Activated gamma-delta T cell (primary cell): ENCODE results near the gene PDHX.

Source experiments
- DNase-seq: peaks from one replicate; lab custom pipeline; 2025; lab: John Stamatoyannopoulos, UW

Gene PDHX

DNA sequence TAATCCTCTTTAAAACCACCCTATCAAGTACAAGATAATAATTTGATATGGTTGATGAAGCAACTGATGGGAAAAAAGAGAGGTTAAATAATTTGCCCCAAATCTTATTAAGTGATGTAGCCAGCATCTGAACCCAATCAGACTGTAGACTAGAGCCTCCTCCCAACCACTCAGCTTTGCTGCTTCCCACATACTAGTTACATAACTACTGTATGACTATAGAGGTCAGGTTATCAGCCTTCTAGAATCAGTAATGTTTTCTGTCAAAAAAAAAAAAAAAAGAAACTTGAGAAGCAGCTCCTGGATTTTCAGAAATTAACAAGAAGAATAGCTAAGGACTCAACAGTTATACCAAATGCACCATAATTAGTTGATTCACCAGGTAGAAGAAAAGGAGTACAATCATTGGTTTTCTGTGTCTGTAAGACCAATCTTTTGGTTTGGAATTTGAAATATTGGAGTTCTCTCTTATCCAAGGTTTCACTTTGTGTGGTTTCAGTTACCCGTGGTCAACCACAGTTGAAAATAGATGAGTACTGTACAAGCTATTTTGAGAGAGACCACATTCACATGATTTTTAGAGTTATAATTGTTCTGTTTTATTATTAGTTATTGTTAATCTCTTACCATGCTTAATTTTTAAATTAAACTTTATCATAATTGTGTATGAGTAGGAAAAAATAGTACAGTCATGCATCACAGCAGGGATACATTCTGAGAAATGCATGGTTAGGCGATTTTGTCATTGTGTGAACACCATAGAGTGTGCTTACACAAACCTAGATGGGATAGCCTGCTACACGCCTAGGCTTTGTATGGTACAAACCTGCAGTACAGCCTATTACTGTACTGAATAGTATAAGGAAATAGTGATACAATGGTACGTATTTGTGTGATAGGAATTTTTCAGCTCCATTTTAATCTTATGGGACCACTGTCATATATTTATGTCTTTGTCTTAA is 72.2 kb downstream of the PDHX start:
- no peak for DNase-seq

DNA sequence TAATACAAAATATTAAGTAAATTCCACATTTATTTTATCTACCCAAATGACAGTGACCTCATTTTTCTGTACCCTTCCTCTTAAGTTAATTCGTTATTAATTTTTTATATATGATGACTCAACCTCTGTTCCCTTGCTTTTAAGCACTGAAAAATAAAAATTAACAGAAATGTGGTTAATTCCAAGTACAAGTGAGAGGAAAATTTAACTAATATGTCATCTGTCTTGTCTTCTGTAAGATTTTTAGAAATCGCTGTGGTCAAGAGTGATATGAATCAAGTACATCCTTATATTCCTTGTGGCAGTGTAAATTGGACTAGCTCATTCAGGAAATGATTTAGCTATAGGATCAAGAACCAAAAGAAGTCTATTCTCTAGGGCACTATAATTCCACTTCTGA is 74.5 kb downstream of the PDHX start:
- DNase-seq, result no peak

DNA sequence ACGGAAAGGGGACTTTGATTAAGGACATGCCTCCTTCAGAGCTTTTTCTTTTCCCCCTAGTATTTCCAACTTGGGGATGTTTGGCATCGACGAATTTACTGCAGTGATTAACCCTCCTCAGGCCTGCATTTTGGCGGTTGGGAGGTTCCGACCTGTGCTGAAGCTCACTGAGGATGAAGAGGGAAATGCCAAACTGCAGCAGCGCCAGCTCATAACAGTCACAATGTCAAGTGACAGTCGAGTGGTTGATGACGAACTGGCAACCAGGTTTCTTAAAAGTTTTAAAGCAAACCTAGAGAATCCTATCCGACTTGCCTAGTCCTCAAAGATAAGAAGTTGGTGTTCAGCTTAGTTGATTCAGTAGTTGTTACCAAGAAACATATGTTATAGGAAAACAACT is 78.4 kb downstream of the PDHX start:
- DNase-seq, result no peak

DNA sequence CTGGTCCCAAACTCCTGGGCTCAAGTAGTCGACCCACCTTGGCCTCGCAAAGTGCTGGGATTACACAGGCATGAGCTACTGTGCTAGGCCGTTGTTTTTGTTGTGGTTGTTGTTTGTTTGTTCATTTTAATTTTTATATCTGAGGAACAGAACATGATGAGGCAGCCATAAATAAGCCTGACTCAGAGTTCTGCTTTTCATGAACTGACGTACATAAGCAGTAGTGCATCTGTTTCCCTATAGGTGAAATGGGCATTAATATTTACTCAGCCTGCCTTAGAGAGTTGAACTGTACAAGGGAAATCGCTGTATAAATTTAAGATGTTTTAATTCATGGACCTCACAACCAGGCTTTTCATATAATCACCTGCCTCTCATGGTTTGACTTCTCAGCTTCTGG is 80.5 kb downstream of the PDHX start:
- no peak for DNase-seq

DNA sequence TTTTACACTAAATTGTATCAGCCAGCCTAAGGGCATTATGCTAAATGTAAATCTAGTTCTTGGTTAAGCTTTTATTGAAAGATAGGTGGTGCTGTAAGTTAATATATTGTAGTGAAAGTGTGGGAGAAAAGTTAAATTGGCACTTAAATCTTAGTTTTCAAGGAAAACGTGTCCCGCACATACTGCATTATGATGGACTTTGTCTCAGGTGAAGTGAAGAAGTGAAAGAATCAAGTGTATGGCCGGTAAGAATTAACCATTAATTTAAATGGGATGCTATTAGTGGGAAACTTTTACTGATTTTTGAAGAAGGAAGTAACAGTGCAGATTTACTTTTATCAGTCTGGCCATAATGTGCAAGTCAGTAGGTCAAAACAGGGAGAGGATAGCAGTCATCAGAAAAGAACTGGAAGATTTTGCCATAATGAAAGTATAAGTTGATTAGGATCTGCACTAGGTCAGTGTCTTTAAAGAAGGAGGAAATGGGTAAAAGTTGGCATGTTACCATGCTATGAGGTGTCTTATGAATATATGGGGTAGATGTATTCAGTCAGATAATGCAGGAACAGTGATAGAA is 81.6 kb downstream of the PDHX start:
- DNase-seq, result no peak

DNA sequence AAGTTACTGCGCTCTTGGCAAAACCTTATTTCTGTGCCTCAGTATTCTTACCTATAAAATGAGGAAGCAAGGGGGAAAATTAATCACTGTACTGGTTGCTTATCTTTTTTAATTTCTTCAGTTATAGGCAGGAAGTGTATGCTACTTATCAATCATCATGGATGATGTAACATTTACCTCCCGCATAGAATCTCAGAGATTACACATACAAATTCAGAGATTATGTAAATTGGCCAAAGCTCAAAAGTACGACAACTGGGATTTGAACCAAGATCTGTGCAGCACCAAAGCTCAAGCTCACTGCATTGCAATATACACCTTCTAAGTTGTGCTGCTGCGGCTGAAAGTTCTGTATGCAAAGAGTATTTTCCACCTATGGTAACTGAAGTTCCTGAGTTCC is 83.0 kb downstream of the PDHX start:
- no peak for DNase-seq

DNA sequence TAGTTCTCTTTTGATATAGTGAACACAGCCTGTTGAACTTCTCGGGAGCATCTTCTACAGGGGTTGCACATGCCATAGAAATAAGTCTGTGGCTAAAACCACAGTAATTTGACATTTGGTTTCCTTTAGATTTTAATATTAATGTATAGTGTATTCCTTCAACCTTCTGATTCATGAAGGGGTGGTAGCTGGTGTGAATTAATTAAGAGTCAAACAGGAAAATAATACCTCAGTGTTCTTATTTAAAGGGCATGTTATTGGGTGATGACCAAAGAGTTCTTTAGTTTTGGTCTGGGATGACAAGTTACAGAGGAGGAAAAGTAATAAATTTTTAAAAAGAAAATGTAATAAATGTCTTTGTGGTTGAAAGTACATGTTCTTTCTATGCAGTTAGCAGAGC is 86.8 kb downstream of the PDHX start:
- DNase-seq, result no peak

DNA sequence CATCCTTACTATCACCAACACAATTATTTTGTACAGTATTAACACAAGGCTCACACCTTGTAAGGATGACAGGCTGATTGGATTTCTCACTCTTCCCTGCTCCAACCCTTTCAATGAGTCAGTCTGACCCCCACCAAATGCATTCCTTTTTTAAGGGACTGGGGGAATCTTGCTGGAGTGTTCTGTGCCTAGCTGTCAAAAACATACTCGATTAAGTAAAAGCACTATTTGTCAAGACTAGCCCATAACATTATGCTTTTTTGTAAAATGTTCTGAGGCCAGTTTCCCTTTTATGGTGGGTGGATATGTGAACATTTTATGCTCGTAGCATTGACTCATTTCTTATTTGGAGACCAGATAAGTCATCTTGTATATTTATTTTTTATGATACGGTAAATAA is 87.2 kb downstream of the PDHX start:
- no peak for DNase-seq

DNA sequence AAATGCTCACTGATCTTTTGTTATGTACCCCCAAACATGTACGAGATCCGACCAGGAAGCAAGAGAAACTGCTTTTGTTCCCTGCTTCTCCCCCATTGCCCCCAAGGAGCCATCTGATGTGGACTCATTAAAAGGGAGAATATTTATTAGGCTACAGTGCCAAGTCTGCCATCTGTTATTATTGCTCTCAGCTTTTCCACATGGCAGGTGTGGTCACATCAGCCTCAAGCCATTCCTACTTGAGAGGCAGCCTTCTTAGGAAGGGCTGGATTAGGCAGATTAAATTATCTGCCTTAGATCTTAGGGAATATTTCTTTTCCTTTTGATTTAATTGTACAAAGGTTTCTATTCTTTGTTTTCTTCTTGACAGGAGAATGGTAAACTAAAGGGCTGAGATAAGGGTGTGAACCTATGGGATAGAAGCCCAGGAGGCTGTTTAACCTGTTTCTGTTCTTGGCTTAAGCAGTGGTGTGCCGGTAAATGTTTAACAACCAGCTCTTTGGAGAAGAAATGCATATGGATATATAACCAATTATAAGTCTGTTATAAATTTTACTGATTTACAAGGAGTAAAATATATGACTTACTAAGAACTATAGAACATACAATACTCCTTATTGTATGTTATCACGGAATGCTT is 88.8 kb downstream of the PDHX start:
- DNase-seq, result no peak

DNA sequence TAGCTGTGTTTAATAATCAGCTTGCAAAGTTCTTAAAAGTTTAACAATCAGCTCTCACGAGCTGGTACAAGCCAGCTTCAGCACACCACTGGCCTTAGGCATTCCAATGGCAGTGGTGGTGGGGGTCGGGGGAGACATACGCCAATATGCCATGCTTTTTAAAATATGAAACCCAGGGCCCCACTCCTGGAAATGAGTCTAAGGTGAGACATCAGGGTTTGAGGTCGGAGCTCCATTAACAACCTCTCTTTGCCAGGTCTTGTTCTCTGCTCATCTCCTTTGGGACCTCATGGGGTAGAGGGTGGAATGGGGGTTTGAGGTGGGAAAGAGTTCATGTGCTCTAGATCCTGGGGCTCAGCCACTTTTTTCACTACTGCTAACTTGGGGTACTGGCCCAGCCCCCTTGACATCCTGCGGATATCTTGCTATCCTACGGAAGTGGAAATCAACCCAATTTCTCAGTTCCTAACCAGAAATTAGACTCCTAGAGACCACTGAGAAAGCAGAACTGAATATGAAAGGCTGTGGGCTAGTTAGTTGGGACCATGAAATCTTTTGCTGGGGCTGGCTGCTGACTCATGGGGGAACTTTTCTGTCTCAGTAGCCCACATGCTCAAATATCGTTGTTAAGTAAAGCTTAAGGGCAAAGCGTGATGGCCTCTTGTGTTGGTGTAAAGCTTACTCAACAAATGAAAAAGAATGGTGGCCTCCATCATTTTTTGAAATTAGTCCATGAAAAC is 90.1 kb downstream of the PDHX start:
- DNase-seq, result no peak

DNA sequence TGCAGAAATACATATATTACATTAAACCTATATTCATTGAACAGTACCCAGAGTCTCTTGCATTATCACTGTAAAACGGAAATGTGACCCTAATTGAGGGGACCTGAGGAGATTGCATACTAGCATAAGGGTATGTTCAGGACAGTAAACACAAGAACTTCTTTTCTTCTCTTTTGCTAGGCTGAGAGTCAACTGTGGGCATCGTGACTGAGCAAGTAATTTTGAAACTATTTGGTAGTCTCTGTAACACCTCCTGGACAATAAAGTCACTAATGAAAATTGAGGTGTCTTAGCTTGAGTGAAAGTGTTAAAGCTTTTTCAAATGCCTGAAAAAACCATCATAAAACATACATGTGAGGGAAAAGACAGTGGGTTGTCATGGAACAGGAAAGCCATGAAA is 90.9 kb downstream of the PDHX start:
- DNase-seq, result no peak

DNA sequence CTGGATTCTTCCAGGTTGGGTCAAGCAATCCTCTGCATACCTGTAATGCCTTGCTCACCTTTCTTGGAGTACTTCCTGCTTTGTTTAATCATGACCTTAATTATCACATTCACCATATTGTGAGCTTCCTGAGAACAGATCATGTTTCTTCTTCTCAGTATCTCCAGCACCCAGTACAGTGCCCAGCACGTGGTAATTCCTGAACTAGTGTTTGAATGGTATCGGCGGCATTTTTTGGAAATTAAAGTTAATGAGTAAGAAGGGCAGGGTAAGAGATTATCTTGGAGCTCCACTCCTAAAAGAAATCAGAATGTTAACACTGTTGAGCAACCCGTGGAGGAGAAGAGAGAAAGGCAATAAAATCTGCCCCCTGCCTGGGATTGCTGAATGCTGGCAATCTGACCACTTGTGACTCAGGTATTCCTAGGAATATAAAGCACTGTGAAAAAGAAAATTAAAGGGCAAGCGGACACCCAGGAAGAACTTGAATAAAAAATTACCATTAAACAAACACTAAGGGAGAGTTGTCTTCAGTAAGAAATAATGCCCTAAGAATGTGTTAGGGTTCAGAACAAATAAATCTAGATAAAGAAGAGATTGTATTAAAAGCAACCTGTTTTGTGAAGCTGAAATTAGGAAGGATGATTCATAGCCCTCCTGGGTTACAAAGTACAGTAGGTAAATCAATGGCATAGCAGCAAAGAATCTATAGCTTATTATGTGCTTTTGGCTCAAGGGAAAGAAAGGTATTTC is 92.9 kb downstream of the PDHX start:
- DNase-seq, result no peak

DNA sequence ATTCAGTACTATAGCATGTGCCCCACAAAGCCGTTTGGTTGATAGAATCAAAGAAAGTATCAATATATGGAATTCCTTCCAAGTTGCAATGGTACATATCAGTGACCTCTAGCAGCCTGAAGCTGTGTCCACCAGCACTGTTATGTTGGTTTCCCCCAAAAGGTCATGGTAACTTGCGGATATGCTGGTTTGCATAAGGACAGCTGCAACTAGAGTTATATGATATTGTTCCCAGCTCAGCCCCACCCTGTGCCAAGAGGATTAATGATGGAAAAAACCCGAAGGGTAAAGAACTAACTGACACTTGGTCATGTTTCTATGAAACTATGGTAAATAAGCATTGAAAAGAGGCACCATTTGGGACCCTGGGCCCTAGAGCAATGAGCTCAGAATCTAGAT is 93.5 kb downstream of the PDHX start:
- no peak for DNase-seq

DNA sequence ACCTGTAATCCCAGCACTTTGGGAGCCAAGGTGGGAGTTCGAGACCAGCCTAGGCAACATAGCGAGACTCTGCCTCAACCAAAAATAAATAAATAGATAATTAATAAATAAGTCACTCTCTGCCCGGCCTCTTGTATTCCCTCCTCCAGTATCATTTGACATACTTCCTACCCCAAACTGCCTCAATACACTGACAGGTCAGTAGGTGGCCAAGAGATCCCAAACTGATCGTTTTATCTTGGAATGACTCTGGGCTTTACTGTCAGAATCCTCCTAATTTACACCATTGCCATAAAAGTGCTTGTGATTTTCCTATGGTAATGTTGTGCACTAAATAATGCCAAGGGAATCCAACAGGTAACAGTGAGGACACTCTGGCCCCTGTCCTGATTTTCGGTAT is 94.2 kb downstream of the PDHX start:
- no peak for DNase-seq

DNA sequence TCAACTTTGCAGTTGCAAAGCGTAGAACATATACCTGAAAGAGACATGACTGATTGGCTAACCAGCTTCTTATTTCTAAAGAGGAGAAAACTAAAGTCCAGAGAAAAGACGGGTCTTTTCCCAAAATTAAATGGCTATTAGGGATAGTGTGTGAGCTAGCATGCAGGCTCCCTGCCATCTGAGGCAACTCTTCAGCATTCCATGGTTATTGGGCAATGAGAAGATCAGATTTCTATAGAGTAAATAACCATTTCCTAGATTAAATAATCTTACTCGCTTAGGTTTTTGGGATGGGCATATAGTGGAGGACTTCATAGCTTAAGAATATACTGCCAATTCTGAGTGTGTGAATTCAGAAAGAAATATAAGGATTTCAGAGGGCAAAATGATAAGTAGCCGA is 95.0 kb downstream of the PDHX start:
- DNase-seq, result no peak

DNA sequence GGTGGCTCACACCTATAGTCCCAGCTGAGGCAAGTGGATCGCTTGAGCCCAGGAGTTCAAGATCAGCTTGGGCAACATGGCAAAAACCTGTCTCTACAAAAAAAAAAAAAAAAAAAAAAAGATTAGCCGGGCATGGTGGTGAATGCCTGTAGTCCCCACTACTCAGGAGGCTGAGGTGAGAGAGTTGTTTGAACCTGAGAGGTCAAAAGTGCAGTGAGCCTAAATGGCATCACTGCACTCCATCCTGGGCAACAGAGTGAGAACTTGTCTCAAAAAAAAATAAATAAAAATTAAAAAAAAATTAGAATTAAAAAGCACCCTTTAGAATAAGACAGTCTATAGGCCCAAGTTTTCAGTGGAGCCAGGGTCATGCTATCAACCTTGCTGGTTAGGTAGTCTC is 95.5 kb downstream of the PDHX start:
- DNase-seq, result no peak

DNA sequence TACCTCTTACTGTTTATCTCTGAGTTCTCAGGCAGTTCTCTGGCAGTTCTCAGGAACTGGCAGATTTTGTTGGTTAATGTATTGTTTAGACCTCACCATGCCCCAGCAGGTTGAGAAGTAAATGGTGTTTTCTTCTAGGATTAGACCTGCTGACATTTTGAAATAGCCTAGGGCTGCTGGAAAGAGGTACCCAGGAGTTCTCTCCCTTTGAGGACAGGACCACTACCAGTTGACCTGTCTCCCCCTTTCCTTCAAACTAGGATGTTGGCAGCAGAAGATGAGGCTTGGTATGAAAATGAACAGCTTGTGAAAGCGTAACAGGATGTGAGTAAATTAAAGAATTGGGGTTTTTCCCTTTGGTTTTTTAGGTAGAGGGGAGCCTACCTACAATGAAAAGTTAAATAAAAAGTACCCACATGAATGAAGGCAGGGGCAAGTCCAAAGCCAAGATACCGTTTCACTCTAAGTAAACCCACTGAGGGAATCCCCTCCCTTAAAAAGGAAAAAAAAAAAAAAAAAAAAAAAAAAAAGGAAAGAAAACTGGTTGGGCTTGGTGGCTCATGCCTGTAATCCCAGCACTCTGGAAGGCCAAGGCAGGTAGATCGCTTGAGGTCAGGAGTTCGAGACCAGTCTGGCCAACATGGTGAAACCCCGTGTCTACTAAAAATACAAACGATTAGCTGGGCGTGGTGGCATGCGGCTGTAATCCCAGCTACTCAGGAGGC is 96.2 kb downstream of the PDHX start:
- no peak for DNase-seq

DNA sequence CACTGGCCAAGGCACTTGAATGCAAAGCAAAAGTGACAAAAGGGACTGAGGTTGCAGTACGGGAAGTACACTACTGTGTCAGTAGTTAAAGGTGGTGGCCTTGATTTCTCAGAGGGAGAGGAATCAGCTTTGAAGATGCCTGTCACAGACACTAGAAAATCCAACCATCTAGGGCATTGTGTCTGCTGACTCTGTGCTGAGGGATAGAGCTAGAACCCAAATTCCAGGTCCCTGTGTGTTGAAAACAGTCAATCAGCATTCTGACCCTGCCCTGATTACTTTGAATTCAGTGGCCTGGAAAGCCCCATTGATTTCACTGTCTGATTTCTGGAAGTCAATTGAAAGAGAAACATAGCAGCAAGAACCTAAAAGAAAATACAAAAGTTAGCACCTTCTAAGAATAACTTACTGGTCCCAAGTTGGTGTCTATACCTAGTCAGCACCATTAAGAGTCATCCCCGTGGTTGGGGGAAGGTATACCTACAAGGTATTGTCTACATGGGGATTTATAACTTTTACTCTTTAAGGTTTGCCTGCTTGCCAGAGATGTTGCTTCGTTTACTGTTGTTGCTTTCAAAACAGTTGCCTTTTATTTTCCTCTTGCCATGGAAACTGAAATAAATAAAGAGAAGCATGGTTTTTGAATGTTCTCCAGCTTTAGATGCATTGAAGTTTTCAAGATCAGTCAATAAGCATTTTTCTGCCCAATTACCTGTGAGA is 97.3 kb downstream of the PDHX start:
- DNase-seq, result no peak

DNA sequence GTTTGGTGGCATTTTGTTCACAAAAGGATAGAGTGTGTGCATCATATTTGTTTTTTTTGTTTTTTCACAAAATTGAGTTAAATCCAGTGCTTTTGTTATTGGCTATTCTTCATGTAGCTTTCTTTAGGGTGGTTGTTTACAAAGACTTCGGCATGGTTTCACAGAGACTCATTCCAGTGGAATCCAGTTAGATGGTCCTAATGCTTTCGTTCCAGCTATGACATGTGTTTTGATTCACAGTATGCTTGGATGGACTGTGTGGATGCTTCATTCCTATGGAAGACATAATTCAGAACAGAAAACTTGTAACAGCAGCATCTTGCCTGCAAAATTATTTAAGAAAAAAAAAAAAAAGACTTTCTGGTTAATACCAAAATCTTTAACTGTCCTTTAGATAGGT is 97.9 kb downstream of the PDHX start:
- DNase-seq, result no peak

DNA sequence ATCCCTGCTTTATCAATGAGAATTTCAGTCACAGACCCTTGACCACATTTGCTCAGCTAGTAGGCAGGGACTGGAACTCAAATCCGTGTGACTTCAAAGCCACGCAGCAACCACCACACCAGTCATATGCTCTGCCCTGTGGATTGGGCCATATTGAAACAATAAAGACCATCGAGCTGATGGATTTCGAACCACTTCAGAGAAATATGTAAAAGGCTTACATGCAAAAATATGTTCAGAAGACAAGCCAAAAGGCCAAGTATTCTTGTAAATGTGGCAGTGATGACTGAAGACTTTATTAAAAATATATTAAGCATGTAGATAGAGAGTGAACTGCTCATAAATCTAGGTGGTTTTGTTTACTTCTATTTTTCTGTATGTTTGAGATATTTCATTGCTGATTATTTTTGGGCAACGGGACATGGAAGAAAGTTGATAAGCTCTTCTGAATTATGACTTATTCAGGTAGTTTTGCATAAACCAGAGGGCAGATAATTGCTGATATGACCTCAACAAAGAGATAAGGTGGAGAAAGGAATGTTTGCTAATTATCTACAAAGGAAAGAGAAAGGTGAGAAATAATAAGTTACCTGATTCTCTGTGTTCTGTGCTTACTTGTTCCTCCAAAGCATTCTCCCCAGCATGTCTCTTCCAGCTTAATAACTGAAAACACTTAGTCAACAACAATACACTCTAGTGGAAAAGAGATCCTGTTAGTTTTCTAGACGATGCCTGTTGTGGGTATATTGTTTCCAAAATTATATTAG is 99.4 kb downstream of the PDHX start:
- DNase-seq, result no peak
